Astrocyte of the spinal cord (primary cell): ENCODE results near the gene ELK4.
A peak's percentile ranks its signal among the peaks of the same experiment; 100 is the strongest.

Source experiments
- DNase-seq: peaks from one replicate; pipeline ENCODE4 v3.0.0; 2011; ENCODE audit warnings: low read depth, low spot score
- H3K4me3 ChIP-seq: 2 replicates; pipeline ENCODE4 v1.5.1; 2011; ENCODE audit warnings: low read depth, mild to moderate bottlenecking, low read length, moderate library complexity
- CTCF ChIP-seq: IDR thresholded peaks from 2 replicates; pipeline ENCODE4 v1.5.1; 2012; ENCODE audit warnings: low read depth, mild to moderate bottlenecking, low read length, inconsistent platforms
- in situ Hi-C: cut with HindIII; loops from 2 replicates; pipeline ENCODE4 v1.10.0; 2017; ENCODE audit warnings: low sequenced_read_pairs

The ELK4 gene

GRCh38 chr1:205589618-205590456 is 42.0 kb downstream of the ELK4 start:
- DNase-seq = no peak
- H3K4me3 ChIP-seq = no peak overlapping the region
- in situ Hi-C loops = no loop called here
- TF ChIP-seq CTCF = no peak

GRCh38 chr1:205589046-205589445 is 42.8 kb downstream of the ELK4 start:
- in situ Hi-C loops = no loop called here
- no peak for DNase-seq
- no peak overlapping the region for H3K4me3 ChIP-seq
- TF ChIP-seq CTCF = no peak

- in situ Hi-C loops = no loop called here
- peak; percentile 58 for DNase-seq
These were observed 43.2 kb downstream of the ELK4 start for GRCh38 chr1:205588636-205589035.

GRCh38 chr1:205587581-205587980 is 44.2 kb downstream of the ELK4 start:
- no peak for TF ChIP-seq CTCF
- H3K4me3 ChIP-seq = no peak overlapping the region
- no peak for DNase-seq
- in situ Hi-C loops = no loop called here

More at GRCh38 chr1:205588636-205589035, 43.2 kb downstream of the ELK4 start:
- peak; percentile 72 for TF ChIP-seq CTCF
- no peak overlapping the region for H3K4me3 ChIP-seq

- no peak for TF ChIP-seq CTCF
- DNase-seq = no peak
- H3K4me3 ChIP-seq = no peak overlapping the region
- in situ Hi-C loops = no loop called here
These were observed 45.7 kb downstream of the ELK4 start for GRCh38 chr1:205585835-205586785.

GRCh38 chr1:205585169-205585834 is 46.5 kb downstream of the ELK4 start:
- H3K4me3 ChIP-seq = no peak overlapping the region
- in situ Hi-C loops = no loop called here
- no peak for TF ChIP-seq CTCF
- DNase-seq = no peak
